ENCODE results near the gene OPN5. TPM values are rescaled to one million over a fixed set of nuclear protein-coding genes. Genes with fewer than 3 reads are reported as not detected.

OPN5 gene
- total RNA-seq, 1 donor from 2014 or later = not detected

DNA sequence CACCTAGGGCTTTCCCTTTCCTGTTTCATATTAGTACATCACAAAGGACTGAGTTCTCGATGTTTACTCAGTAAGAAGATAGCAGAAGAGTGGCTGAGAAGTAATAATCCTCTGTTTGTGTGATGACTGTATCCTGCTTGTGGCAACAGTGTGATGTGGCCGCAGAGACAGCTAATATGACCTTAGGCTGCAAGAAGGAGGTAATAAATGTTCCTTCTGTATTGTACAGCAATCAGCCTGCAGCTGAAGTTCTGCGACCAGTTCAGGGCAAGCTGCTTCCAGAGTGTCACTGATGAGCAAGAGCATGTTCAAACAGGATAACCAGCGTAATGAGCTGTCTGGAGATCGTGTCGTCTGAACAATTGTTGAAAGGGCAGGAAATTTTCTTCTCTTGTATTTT, 70.9 kb downstream of the OPN5 start:
- TF ChIP-seq, protein P1, sequence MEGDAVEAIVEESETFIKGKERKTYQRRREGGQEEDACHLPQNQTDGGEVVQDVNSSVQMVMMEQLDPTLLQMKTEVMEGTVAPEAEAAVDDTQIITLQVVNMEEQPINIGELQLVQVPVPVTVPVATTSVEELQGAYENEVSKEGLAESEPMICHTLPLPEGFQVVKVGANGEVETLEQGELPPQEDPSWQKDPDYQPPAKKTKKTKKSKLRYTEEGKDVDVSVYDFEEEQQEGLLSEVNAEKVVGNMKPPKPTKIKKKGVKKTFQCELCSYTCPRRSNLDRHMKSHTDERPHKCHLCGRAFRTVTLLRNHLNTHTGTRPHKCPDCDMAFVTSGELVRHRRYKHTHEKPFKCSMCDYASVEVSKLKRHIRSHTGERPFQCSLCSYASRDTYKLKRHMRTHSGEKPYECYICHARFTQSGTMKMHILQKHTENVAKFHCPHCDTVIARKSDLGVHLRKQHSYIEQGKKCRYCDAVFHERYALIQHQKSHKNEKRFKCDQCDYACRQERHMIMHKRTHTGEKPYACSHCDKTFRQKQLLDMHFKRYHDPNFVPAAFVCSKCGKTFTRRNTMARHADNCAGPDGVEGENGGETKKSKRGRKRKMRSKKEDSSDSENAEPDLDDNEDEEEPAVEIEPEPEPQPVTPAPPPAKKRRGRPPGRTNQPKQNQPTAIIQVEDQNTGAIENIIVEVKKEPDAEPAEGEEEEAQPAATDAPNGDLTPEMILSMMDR (IDR thresholded peaks at IDR 0.05; ENCODE audit: unreplicated experiment) = no peak

DNA sequence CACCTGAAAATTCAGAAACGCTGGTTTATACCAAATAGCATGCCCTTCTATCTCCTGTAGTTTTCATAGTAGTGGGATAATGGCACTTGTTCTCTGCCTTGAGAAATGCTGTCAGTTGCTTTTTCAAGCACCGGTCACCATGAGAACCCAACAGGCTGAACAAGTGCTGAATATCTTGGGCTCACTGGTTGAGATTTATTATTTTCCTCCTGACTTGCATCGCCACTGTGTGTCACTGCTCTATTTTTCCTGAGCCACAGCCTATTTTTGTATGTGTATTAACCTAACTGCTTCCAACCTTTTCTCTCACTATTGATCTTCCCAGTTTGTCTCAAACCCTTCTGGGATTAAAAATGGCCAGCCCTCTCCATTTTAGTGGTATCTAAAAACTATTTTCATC, 71.9 kb downstream of the OPN5 start:
- TF ChIP-seq, protein P1 (IDR thresholded peaks at IDR 0.05; ENCODE audit: unreplicated experiment) = no peak
- Mint-ChIP-seq H3K4me3 (ENCODE audit: low read depth) (no peak overlapping the region), H3K36me3 (ENCODE audit: insufficient read depth) (no peaks in the 10 kb centered on the region), H3K27ac (no peak overlapping the region), H3K9me3 (ENCODE audit: low read depth) (no peaks in the 10 kb centered on the region), H3K4me1 (ENCODE audit: low read depth) (peaks cover 2% of the 10 kb centered on the region), H3K27me3 (no peaks in the 10 kb centered on the region)
- no peak for DNase-seq (ENCODE audit: low spot score, unreplicated experiment)

More for the DNA sequence above, 70.9 kb downstream of the OPN5 start:
- no peak overlapping the region for H3K27ac Mint-ChIP-seq
- DNase-seq (ENCODE audit: low spot score, unreplicated experiment) = no peak
- H3K4me1 Mint-ChIP-seq (ENCODE audit: low read depth) = no peaks in the 10 kb centered on the region
- H3K36me3 Mint-ChIP-seq (ENCODE audit: insufficient read depth) = no peaks in the 10 kb centered on the region
- H3K9me3 Mint-ChIP-seq (ENCODE audit: low read depth) = no peaks in the 10 kb centered on the region
- H3K4me3 Mint-ChIP-seq (ENCODE audit: low read depth) = no peak overlapping the region
- no peaks in the 10 kb centered on the region for H3K27me3 Mint-ChIP-seq

DNA sequence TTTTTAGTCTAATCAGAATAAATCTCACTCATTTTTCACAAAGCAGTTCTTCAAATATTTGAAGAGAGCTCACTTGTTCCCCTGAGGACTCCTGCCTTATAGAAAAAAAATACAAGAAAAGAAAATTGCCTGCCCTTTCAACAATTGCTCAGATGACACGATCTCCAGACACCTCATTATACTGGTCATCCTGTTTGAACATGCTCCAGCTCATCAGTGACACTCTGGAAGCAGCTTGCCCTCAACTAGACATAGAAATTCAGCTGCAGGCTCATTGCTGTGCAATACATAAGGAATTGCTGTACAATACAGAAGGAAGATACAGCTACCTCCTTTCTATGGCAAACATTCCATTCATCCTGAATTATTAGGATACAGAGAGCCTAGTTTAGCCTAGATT, 73.1 kb downstream of the OPN5 start:
- no peak for DNase-seq (ENCODE audit: low spot score, unreplicated experiment)
- Mint-ChIP-seq H3K4me3 (ENCODE audit: low read depth) (no peak overlapping the region), H3K27ac (no peak overlapping the region), H3K36me3 (ENCODE audit: insufficient read depth) (no peaks in the 10 kb centered on the region), H3K27me3 (no peaks in the 10 kb centered on the region), H3K4me1 (ENCODE audit: low read depth) (peaks cover 10% of the 10 kb centered on the region), H3K9me3 (ENCODE audit: low read depth) (no peaks in the 10 kb centered on the region)
- TF ChIP-seq, protein P1 (IDR thresholded peaks at IDR 0.05; ENCODE audit: unreplicated experiment) = no peak

DNA sequence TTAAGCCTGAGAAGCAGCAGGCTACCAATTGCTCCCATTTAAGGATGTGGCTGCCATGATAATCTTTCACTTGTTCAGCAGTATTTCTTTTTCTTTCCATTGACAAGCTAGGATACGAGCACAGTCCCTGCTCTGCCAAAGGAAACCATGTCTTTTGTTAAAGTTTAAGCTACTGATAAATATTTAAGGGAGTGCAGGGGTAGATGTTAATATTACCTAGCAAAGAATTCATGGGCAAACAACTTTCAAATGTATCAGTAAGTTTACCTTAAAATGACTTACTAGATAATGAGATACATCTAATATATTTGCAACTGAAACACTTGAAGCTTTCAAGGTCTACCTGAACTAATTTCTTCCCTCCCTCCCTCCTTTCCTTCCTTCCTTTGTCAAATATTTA, 77.3 kb downstream of the OPN5 start:
- Mint-ChIP-seq H3K27ac (peak overlapping the region; percentile 44), H3K4me3 (ENCODE audit: low read depth) (no peak overlapping the region), H3K36me3 (ENCODE audit: insufficient read depth) (no peaks in the 10 kb centered on the region), H3K4me1 (ENCODE audit: low read depth) (peaks cover 10% of the 10 kb centered on the region), H3K27me3 (no peaks in the 10 kb centered on the region), H3K9me3 (ENCODE audit: low read depth) (no peaks in the 10 kb centered on the region)
- TF ChIP-seq, protein P1 (IDR thresholded peaks at IDR 0.05; ENCODE audit: unreplicated experiment) = no peak
- no peak for DNase-seq (ENCODE audit: low spot score, unreplicated experiment)

DNA sequence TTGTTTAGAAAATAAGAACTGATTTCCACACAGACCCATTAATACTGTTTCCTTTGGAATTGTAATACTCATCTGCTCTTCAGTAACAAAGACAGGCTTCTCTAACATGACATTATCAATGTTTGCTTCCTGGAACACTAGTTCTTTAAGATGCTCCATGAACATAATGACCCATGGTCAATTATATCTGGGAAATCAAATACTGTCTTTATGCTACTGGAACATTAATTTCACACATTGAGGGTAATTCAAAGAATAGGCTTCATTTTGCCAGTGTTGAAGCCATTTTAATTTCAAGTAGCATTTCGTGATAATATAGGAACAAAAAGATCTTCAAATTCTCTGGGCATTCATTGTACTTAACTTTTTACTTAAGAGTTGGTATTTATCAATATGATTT, 80.9 kb downstream of the OPN5 start:
- no peaks in the 10 kb centered on the region for H3K36me3 Mint-ChIP-seq (ENCODE audit: insufficient read depth)
- H3K27me3 Mint-ChIP-seq = no peaks in the 10 kb centered on the region
- H3K4me1 Mint-ChIP-seq (ENCODE audit: low read depth) = peaks cover 10% of the 10 kb centered on the region
- DNase-seq (ENCODE audit: low spot score, unreplicated experiment) = no peak
- H3K9me3 Mint-ChIP-seq (ENCODE audit: low read depth) = no peaks in the 10 kb centered on the region
- H3K27ac Mint-ChIP-seq = no peak overlapping the region
- TF ChIP-seq, protein P1 (IDR thresholded peaks at IDR 0.05; ENCODE audit: unreplicated experiment) = no peak
- H3K4me3 Mint-ChIP-seq (ENCODE audit: low read depth) = no peak overlapping the region
